Anterior cingulate cortex (tissue), 58 donors: ENCODE data around the gene GLI2.

Experiments used
- DNase-seq, 58 donors: peaks; one replicate each; lab custom pipeline; 2025; lab: John Stamatoyannopoulos, UW

GLI2 gene

GRCh38 chr2:120735746-120736170, at the start of gene GLI2:
TSS of gene GLI2 (plus strand) at chr2:120735868. CDS start at chr2:120797321, 61,453 bp downstream.
- peak in 49 of 58 donors; percentile 11 to 75 (median 46) for DNase-seq

- no peak for DNase-seq
Measured at GRCh38 chr2:120685974-120686297, 49.7 kb upstream of the GLI2 start.

- DNase-seq: no peak
Measured at GRCh38 chr2:120686511-120687168, 49.0 kb upstream of the GLI2 start.

DNA sequence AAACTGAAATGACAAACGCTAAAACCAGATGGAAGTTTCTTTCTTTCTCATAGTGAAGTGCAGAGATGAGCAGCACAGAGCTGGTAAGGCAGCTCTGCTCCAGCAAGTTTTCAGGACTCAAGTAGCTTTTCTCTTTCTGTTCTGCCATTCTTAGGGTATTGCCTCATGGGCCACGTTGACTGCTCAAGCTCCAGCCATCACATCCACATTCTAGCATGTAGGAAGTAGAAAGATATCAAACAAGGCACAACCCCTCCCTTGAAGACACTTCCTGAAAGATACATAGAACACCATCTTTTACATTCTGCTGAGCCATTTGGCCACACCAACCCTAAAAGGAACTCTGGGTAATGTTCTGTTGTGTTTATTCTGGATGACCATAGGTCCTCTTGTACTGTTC, 48.5 kb upstream of the GLI2 start:
- no peak for DNase-seq

DNA sequence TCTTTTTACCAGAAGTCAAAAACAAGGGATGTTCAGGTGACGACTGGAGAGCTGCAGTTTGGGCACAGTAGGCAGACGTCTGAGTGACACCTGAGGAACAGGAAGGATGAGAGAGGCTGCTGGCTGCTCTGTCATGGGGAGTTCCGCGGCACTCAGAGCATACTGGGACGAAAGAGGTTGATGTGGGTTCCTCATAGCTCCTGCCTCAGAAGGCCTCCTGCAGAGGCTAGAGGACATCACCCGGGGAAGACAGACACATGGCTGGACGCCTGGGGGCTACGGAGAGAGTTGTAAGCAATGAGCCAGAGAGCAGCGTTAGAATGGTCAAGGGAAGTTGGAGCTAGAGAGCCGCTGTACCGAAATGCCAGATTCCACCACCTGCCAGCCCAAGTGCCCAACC, 45.1 kb upstream of the GLI2 start:
- no peak for DNase-seq

DNA sequence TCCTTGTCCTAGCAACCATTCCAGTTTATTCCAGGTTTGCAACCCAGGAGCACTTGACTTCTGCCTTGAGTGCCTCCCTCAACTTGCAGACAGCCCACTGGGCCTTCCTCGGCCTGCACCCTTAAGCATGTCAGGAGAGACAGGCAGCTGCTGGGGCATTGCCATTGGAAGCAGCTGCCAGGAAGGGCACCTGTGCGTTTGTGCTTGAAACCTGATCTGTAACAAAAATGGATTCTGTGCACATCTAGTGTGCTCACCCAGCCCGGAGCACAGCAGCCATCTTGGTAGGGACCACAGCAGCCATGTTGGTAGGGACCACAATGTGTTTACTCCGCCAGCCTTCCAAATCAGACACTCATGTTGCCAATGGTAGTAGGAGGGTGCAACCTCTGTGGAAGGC, 44.3 kb upstream of the GLI2 start:
- DNase-seq: no peak

DNA sequence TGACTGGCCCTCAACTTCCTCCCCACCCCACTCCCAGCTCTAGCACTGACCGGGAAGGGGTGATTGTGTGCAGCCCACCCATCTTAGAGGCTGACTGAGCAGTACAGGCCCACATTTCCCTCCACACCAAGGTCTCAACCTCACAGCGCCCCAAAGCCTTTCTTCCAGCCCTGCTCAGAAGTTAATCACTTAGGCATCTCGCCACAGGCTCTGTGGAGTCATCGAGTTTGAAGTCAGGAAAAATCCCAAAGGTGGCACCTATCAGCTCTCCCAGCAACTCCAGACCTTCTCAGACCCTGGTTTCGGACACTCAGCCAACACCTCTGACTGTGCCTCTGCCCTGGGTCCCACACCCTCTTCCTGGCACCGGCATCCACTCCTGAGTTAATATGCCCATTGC, 43.0 kb upstream of the GLI2 start:
- no peak for DNase-seq

GRCh38 chr2:120693121-120693520, 42.5 kb upstream of the GLI2 start:
- DNase-seq: no peak

DNA sequence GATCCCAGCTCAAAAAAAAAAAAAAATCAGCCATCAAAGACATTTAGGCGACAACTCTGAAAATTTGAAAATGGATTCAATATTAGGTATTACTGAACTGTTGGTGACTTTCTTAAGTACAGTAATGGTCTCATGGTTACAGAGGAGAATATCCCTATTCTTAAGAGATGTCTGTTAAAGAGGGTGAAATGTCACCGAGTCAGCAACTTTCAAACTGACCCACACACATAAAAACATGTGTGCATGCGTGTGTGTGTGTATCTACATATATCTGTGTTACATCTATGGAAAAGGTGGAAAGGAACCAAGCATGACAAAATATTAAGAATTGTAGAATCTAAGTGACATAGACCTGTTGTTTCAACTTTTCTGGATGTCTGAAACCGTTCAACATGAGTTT, 41.6 kb upstream of the GLI2 start:
- DNase-seq: no peak

DNA sequence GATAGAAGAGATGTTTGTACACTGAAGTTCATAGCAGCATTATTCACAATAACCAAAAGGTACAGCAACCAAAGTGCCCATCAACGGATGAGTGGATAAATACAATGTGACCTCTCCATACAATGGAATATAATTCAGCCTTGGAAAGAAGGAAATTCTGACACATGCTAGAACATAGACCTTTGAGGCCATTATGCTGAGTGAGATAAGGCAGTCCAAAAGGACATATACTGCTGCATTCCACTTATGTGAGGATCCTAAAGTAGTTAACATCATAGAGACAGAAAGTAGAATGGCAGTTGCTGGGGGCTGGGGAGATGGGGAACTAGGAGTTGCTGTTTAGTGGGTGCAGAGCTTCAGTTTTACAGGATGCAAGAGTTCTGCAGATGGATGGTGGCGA, 38.2 kb upstream of the GLI2 start:
- no peak for DNase-seq

DNA sequence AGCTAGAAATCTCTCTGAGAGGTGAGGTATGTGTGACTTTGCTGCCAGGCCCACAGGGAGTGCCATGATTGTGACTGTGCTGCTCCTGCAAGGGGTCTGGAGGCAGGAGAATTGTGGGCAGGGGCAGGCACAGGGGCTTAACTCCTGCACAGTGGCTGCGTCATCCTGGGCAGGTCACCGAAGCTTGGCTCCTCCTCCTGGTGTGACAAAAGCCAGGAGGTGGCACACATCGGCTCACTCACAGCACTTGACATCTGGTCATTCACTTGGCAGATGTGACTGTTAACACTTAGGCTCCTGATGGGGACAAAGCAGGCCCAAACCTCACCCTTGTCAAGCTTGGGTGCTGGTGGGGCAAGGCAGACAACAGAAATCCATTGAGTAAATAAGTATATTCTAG, 36.4 kb upstream of the GLI2 start:
- DNase-seq: no peak

DNA sequence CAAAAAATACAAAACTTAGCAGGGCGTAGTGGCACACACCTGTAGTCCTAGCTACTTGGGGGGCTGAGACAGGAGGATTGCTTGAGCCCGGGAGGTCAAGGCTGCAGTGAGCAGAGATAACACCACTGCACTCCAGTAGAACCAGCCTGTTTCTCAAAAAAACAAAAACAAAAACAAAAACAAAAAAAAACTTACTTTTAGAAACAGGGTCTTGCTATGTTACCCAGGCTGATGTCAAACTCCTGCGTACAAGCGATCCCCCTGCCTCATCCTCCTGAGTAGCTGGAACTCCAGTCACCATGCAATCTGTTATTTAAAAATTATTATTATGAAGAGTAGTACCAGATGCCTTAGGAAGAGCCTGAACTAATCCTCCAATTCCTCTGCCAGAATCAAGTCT, 35.0 kb upstream of the GLI2 start:
- DNase-seq: no peak

DNA sequence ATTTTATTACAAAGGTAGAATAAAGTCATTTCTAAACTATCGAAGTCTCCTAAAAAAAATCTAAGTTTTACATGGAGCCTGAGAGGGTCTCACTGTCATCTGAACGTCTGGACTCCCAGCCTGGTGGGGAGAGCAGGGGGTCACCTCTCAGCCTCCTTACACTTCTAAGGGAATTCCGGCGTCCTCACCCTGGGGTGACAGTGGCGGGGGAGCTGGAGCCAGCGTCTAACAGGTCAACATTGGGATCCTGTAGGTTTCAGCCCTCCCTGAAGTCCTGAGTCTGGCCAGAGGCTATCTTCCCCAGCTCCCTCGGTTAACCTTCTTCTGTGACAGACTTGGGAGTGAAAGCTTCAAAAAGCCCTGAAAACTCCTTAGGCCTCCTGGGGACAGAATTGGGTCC, 34.6 kb upstream of the GLI2 start:
- DNase-seq: no peak

GRCh38 chr2:120701499-120701898, 34.2 kb upstream of the GLI2 start:
- no peak for DNase-seq

DNA sequence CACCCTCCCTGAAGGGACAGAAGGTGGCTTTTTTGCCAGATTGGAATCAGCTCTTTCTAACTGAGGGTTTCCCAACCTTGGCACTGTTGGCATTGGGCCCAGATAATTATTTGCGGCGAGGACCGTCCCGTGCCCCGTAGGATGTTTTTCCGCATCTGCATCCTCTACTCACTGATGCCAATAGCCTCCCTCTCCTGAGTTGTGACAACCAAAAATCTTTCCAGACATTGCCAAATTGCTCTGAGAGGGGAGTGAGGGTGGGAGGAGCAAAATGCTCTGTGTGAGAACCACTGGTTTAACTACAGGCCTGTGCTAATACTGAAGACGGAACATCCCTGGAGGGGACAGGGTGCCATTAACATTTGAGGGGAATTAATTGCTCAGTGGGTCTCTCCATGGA, 33.6 kb upstream of the GLI2 start:
- no peak for DNase-seq

- no peak for DNase-seq
Measured at GRCh38 chr2:120702801-120703200, 32.9 kb upstream of the GLI2 start.

GRCh38 chr2:120703330-120703994, 32.2 kb upstream of the GLI2 start:
- DNase-seq: no peak

- no peak for DNase-seq
Measured at GRCh38 chr2:120704696-120705095, 31.0 kb upstream of the GLI2 start.

DNA sequence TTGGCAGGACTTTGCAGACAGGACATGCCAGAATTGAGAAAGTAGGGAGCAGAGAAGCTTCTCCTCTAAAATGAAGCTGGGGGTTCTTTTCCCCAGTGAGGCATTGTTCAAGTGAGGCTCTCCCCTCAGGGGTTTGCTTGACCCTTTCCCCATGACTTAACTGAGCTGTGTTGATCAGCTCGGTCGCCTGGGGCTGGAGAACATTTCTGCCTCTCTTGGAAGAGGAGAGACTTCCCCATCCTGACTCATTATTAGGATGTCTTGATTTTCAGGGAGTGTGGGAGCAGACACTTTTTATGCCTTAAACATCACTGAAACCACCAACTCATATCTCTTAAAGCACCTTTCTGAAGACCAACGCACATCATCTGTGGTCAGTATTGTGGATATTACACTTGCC, 27.9 kb upstream of the GLI2 start:
- no peak for DNase-seq

DNA sequence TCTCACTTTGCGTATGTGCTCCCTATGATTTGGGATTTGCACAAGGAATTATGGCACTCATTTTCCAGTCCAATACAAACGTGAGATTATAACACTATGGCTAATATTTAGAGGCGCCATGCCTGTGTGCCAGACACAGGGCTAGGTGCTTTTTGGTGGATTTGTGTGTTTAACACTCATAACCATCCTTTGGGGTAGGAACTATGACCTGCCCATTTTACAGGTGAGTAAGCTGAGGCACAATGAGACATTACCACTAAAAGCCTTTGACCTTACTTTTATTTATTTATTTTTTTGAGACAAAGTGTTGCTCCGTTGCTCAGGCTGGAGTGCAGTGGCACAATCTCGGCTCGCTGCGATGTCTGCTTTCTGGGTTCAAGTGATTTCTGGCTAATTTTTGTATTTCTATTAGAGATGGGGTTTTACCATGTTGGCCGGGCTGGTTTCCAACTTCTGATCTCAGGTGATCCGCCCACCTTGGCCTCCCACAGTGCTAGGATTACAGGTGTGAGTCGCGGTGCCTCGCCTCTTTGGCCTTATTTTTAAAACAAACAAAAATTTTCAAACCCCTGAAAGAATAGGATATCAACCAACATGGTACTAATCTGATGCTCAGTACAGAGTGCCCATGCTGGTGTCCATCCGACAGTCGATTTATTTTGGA, 26.6 kb upstream of the GLI2 start:
- DNase-seq: no peak

DNA sequence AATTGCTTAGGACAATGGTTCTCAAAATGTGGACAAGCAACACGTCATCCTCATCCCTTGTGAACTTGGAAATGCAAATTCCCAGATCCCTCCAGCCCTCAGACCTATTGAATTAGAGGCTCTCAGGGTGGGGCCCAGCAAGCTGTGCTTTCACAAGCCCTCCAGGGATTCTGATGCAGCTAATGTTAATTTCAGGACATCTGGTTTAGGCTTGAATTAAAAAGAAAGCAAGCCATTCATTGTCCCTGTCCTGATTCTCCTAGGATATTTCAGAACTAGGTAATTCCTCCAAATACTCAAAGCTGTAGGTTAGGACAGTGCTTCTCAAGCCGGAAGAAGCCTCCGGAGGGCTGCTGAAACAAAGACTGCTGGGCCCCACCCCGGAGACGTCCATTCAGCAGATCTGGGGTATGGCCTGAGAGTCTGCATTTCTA, 26.0 kb upstream of the GLI2 start:
- DNase-seq: no peak

DNA sequence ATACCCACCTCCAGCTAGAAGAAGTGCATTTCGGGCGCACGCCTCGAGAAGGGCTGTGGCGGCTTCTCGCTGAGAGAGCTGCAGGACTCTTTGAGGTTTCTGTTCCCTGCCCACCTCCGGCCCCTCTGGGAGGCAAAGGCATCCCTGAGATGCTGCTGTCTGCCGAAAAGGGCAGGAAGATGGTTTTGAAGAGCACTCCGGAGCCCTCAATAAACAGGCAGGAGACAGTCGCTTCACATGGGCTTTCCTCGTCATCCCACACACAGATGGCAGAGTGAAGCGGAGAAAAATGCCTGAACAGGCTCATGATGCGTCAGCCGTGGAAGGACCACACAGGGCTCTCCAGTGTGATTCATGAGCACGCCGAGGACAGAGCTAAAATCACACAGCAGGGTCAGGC, 25.4 kb upstream of the GLI2 start:
- DNase-seq: peak in 7 of 58 donors; percentile 10 to 45 (median 30)
